GM11168 (cell line): Measurements from ENCODE around the gene CDC34.

Experiments
- in situ Hi-C: fragments of 300-500 bp; cut with MboI; formaldehyde crosslinking; loops from one replicate; pipeline ENCODE4 v1.12.0; 2022; ENCODE audit warnings: low sequenced_read_pairs; ENCODE audit not compliant: unreplicated experiment

The CDC34 gene

DNA sequence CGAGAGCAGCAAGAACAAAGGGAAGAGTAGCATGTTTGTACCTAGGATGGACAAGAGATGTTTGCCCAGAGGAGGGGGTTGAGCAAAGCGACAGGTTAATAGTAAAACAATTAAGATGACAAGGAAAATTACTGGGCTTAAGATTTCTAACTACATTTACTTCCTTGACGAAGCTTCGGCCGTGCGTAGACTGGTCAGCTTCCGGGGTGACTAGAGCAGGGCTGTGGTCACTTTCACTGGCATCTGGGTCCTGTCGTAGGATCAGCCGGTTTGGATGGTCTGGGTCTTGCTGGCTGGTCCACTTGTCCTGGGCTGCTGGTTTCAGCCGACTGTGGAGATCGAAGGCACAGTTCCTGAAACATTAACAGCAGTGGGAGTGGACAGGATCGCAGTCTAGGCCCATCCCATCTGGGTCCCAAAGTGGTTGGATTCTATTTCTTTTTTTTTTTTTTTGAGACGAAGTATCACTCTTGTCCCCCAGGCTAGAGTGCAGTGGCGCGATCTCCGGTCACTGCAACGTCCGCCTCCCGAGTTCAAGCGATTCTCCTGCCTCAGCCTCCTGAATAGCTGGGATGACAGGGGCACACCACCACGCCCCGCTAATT, 35.8 kb downstream of the CDC34 start:
- in situ Hi-C loops, result no loop called here

- in situ Hi-C loops, result no loop called here
These were observed 38.7 kb downstream of the CDC34 start for GRCh38 chr19:570251-570686.

- in situ Hi-C loops, result no loop called here
These were observed 39.5 kb downstream of the CDC34 start for GRCh38 chr19:570937-571565.

DNA sequence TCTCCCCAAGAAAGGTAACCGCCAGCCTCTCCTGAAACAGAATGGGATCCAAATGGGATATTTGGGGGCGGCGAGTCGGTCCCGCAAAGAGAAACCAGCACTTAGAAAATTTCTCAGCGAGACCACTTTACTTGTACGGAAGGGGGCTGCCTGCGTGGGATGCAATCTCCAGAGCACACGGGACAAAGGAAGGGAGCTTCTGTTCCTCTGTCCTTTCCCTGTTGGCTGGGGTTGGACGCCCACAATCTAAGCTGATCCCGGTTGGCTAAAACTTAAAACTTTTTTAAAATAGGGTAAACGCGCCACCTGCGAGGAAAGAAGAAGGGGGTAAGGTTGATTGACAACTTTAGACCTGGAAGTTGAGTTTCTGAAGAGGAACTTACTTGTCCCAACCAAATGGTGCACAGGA, 40.0 kb downstream of the CDC34 start:
- in situ Hi-C loops, result no loop called here

DNA sequence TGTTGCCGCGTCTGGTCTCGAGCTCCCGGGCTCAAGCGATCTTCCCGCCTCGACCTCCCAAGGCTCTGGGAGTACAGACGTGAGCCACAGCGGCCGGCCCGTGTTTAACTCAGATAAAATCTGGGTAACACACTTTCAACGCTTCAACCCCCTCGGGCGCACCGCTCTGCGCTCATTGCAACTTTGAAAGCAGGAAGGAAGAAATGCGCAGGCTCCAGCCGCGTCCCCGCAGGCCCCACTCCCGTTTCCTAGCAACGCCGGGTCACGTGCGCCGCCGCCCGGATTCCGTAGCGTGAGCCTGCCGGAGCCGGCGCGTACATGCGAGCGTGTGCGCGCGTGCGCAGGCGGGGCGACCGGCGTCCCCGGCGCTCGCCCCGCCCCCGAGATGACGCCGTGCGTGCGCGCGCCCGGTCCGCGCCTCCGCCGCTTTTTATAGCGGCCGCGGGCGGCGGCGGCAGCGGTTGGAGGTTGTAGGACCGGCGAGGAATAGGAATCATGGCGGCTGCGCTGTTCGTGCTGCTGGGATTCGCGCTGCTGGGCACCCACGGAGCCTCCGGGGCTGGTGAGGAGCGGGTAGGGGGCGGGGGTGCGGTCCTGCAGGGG, 40.7 kb downstream of the CDC34 start, which contains the start of gene BSG:
TSS of gene BSG (plus strand) at position 457 of the 603 bp plus-strand sequence. CDS start at position 496, 39 bp downstream.
- in situ Hi-C loops, result no loop called here

GRCh38 chr19:572743-573518, 41.4 kb downstream of the CDC34 start:
- in situ Hi-C loops, result no loop called here

DNA sequence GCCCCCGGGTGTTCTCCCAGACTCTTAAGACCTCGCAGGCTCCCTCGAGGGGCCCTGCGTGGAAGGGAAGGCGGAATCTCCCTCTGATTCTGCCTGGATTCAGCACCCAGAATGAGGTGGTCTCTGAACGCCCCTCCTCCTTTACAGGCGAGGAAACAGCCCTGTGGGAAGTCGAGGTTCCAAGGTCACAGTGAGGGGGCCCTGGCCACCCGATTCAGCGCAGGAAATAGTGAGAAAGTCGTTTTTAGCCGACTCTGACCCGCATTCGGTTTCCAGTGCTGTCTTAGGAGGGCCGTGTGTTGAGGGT, 41.9 kb downstream of the CDC34 start:
- in situ Hi-C loops, result no loop called here

DNA sequence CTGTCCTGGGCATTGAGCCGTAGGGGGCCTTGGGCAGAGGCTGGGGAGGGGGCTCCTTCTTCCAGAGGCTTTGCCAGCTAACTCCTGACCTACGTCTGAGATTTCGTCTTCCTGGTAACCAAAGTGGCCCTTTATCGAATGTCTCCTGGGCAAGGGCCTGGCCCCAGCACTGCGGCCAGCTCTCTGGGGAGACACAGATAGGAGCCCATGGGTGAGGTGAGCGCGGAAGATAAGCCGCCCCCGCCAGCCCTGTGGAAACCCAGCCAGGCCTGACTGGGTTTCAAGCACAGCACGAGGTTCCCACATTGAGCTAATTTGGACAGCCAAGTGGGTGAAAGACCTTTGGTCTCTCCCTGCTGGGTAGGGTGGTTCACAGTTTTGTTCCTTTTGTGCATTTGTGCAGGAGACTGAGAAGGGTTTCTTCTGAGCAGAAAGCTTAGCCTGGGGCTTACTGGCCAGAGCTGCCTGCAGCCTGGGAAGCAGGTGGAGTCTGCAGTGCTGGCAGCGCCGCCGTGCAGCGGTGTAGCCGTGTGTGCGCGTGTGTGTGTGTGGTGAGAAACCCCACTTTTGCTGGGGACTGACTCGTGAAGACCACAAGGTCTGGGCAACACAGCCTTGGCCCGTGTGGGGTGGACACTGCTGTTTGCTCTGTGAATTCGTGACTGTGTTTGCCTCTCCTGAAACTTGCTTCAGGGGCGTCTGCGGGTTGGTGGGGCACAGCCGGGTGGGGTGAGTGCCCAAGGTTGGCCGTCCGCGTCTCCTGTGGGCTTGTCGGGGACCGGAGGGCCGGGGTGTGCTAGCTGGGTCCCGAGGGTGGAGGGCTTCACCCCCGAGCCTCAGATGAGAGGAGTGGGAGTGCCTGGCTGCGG, 43.3 kb downstream of the CDC34 start:
- in situ Hi-C loops, result loop anchor here (25.0 kb wide), 1 partner anchor 162 kb away; no protein-coding TSS in a partner anchor

GRCh38 chr19:575527-576506, 44.3 kb downstream of the CDC34 start:
- in situ Hi-C loops, result loop anchor here (25.0 kb wide), 1 partner anchor 161 kb away; no protein-coding TSS in a partner anchor

- in situ Hi-C loops, result loop anchor here (25.0 kb wide), 1 partner anchor 160 kb away; no protein-coding TSS in a partner anchor
These were observed 45.3 kb downstream of the CDC34 start for GRCh38 chr19:576768-577438.

- in situ Hi-C loops, result loop anchor here (25.0 kb wide), 1 partner anchor 160 kb away; no protein-coding TSS in a partner anchor
These were observed 46.2 kb downstream of the CDC34 start for GRCh38 chr19:577439-578392.

DNA sequence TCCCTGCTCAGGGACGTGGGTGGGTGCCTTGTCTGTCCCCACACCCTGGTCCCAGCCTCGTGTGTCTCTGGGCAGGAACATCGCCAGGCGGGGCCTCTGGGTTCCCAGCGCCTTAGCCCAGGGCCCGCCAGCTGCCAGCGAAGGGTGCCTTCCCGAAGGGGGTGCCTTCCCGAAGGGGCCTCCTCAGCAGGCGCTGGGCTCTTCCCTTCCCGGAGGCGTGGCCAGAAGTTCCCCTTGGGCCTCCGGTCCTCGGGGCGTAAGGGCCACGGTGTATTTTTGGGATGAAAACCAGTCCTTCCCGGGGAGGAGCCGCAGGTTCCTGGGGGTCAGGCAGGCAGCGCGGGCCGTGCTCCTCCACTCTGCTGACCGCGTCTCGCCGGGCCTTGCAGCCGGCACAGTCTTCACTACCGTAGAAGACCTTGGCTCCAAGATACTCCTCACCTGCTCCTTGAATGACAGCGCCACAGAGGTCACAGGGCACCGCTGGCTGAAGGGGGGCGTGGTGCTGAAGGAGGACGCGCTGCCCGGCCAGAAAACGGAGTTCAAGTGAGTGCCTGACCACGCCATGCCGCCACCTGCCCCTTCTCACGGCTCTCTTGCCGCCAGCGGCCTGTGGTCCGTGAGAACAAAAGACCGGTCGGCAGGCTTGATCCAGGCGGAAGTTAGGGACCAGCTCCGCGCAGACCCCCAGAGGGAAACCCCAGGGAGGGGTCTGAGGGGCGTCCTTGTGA, 47.7 kb downstream of the CDC34 start:
- in situ Hi-C loops, result loop anchor here (25.0 kb wide), 1 partner anchor 158 kb away; no protein-coding TSS in a partner anchor

DNA sequence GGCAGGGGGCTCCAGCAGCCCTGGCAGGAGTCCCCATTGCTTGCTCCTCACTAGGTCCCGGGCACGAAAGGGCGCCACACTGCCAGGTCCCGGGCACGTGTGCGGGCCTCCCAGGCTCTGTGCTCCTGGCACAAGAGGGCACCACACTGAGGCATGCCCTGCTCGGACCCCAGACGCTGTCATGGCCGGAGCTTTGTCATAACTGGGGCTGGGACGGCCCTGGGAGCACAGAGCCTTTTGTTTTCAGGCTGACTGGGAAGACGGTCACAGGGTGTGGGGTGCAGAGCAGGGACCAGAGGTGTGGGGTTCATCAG, 48.2 kb downstream of the CDC34 start:
- in situ Hi-C loops, result loop anchor here (25.0 kb wide), 1 partner anchor 158 kb away; no protein-coding TSS in a partner anchor

- in situ Hi-C loops, result loop anchor here (25.0 kb wide), 1 partner anchor 157 kb away; no protein-coding TSS in a partner anchor
These were observed 48.8 kb downstream of the CDC34 start for GRCh38 chr19:580274-580835.

- in situ Hi-C loops, result loop anchor here (25.0 kb wide), 1 partner anchor 156 kb away; no protein-coding TSS in a partner anchor
These were observed 50.0 kb downstream of the CDC34 start for GRCh38 chr19:581399-582111.
